HG02943 (cell line): ENCODE measurements around the gene ARHGAP28.

Source experiments
- ATAC-seq: cut with Tn5 transposase; IDR thresholded peaks from one replicate; pipeline ENCODE4 v1.9.1; 2021; ENCODE audit warnings: mild to moderate bottlenecking, low read depth, moderate library complexity; ENCODE audit not compliant: unreplicated experiment

The ARHGAP28 gene

DNA sequence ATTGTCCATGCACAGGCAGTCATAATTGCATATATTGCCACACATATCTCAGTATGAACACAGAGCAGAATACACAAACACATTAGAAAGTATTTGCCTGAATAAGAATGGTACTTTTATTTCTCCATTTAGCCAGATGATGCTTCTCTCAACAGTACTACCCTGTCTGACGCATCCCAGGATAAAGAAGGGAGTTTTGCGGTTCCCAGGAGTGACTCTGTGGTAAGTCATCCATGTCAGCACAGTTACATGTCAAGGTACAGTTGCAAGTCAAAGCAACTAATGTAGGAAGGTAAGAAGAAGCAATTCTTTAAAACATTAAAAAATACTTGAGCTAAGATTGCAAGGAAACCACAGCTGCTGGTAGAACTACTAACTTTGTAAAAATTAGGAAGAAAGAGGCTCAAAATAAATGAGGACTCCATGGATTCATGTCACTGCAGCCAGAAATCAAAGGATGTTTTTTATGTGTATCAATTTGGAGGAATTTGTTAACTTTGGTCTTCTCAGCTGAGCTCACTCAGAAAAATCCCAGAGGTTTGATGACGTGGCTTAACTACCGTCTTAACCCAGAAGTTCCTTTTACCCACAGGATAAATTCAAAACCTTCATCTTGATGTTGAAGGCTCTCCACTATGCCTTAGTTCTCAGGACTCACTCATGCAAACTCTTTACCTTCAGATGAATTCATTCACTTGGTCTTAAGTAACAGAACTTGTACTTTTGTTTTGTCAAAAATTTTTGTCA, 130.3 kb downstream of the ARHGAP28 start:
- no peak for ATAC-seq

DNA sequence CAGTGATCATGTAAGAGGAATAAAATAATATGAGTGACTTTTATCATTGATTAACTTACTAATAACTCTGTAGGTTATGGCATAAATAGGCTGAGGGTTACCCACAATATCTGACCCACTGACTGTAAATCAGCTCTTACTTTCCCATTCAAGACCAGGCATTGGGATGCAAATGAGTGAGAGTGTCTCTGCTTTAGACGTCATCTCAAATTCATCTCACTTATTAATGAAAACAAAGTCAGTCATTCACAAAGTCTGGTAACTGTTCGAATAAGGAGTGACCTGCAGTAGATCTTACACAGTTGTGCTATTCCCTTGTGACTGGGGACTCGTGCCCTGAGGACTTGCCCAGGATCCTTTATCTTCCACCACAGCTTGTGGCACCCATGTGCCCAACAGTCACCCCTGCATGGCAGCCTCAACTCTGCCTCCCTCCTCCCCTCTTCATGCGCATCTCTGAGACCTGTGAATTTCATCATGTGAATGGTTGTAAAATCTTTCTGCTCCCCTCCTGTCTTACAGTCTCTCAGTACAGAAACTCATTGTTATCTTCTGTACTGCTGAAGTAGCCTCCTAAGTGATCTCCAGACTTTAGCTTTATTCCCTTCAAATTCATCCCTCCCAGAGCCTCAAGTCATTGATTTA, 131.4 kb downstream of the ARHGAP28 start:
- no peak for ATAC-seq

DNA sequence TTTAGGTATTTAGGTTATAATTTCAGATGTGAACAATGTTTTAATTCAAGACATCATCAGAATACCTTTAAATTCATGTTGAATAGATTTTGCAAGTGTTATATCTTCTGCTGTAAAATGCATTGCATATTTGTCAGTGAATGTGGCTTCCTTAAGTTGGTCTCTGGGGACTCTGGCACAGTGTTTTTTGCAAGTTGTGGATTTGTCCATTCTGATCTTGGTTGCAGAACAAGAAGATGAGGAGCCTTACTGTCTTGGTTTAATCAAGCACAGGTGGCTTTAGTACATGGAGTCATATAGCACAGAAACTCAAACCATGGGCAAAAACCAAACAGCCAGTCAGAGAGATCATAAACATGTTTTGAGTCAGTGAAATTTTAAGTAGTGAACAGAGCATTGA, 135.7 kb downstream of the ARHGAP28 start:
- no peak for ATAC-seq

DNA sequence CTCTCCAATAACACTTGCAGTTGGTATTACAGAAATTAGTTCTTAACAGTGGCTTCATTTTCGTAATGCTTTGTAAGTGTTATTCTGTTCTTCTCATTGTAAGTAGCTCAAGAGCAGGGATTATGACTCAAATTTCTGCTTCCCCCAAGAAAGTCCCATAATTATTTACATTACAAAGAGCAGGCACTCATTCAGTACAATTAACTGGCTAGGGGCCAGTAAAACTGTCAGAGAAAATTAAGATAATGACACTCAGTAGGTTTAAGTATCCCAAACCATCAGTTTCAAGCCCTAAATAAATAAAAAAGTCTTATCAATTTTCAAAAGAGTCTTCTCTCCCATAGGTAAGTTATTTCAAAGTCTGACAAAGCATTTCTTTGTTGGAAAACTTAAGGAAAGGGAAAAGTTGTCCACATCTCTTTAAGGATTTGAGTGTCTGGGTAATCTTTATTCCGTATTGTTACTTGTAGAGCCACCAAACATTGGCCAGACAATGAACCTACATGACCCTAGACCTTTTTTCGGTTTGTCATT, 137.1 kb downstream of the ARHGAP28 start:
- ATAC-seq, result no peak

DNA sequence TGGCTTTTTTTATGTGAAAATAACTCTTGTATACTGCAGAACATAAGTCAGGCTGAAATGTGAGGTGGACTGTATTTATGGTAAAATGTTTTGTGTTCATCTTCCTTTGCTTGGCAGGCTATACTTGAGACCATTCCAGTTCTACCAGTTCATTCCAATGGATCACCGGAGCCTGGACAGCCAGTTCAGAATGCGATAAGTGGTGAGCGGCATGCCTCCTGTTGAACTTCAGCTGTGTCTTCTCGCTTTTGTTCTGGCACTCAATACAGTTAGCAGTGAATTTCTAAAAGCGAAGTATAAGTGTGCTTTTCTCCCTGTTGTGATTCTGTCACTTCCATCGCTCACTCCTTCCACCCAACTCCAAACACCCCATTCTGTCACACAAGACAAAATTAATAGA, 138.5 kb downstream of the ARHGAP28 start:
- ATAC-seq, result no peak

DNA sequence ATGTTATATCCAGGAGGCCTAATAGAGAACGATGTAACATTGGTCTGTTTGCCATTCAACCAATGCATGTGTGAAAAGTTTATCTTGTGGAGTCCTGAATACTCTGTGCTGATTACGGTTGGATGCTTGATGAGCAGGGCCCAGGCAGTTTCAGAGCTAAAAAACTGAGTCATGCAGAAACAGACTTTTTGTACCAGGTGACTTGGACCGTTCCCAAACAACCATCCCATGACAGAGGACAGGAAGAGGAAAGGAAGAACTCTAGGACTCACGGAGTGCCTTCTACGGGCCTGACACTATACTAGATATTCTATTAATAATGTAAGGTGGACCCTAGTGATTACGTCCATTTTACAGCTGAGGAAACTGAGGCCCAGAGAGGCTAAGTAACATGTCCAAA, 142.1 kb downstream of the ARHGAP28 start:
- ATAC-seq, result no peak

DNA sequence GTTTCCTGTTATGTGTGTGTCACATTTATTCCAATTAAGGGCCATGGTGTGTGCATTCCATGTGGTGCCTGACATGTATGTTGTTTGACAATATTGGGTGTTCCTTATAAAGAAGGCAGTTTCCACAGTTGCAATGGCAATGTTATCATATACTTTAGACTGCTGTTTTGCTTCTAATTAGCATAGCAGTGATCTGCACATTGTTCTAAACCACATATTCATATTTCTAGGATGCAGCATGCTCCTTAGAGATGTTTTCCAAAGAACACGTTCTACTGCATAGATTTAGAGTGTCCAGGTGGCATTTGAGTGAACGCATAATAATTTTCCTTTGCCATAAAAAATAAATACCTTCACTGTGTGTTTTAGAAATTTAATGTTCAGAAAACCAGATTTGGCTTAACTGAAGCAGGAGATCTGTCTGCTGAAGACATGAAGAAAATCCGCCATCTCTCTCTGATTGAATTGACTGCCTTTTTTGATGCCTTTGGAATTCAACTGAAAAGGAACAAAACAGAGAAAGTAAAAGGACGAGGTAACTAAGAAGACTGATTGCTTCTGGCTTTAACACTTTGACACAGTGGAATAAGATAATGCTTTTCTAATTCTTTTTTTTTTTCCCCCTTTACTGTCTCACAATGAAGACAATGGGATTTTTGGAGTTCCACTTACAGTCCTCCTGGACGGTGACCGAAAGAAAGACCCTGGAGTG, 143.7 kb downstream of the ARHGAP28 start:
- no peak for ATAC-seq

- no peak for ATAC-seq
Measured at GRCh38 chr18:6874315-6874714, 144.8 kb downstream of the ARHGAP28 start.

GRCh38 chr18:6875749-6876148, 146.2 kb downstream of the ARHGAP28 start:
- no peak for ATAC-seq

GRCh38 chr18:6876641-6877041, 147.1 kb downstream of the ARHGAP28 start:
- no peak for ATAC-seq

- no peak for ATAC-seq
Measured at GRCh38 chr18:6877288-6877687, 147.8 kb downstream of the ARHGAP28 start.

- no peak for ATAC-seq
Measured at GRCh38 chr18:6878556-6879297, 149.2 kb downstream of the ARHGAP28 start.

DNA sequence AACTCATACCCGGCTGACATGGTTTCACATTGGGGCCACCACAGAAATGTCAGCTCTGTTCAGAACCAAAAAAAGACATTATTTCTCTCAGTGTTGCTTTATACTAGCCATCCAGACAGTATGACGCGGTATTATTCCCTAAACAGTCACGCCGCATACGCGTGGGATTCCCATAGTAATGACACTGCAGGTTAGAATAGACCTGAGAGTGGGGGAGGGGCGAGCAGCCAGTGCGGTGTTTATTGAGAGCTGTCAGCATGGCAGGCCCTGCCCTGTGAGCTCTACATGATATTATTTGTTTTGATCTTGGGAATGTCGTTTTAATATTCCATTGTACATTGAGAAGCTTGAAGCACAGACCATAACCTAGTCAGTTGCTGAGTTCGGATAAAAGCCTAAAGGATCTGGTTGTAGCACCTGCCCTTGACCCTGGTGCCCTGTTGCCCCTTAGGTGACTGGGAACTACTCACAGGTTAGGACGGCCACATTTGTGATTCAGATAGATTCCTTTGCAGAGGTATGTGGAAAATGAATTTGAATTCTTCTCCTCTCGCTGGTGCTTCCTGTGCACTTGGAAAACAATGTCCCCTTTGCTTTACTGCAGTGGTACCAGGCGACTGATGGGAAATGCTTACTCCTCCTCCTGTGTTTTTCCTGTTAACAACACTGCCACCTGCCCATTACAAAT, 150.1 kb downstream of the ARHGAP28 start:
- no peak for ATAC-seq

DNA sequence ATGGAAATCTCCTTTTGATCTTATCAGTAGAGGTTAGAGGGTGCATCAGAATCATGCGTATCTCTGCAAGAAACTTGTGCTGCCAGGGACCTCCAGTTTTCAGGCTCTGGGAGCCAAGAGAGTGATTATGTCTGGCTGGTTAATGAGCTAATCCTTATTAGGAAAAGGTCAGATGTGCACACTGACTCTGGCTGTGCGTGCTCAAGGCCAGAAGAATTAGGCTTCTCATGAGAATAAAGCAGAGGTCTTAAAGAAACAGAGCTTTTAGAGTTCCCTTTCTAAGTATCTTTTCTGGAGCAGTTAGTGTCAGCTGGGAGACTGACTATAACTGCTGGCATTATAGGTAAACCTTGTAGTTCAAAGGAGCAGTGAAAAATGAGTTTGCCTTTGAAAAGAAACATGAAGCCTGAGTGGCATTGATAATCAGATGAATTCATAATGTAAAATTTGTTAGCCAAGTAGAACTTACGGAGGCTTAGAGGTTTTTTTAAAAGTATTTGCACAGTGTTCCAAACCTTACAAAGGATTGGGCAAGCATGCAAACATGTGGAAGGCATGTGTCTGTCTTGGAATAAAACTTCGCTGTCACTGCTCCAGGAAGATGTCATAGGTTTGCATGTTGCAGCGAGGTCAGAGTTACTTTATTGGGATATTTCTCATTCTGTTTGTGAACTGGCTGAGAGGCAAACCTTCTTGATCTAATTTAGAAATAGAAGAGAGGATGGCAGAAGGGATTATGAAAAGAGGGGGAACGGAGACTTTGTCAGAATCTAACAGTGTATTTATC, 151.7 kb downstream of the ARHGAP28 start:
- no peak for ATAC-seq

GRCh38 chr18:6882401-6882800, 152.9 kb downstream of the ARHGAP28 start:
- ATAC-seq, result no peak

GRCh38 chr18:6885006-6885481, 155.5 kb downstream of the ARHGAP28 start:
- no peak for ATAC-seq

DNA sequence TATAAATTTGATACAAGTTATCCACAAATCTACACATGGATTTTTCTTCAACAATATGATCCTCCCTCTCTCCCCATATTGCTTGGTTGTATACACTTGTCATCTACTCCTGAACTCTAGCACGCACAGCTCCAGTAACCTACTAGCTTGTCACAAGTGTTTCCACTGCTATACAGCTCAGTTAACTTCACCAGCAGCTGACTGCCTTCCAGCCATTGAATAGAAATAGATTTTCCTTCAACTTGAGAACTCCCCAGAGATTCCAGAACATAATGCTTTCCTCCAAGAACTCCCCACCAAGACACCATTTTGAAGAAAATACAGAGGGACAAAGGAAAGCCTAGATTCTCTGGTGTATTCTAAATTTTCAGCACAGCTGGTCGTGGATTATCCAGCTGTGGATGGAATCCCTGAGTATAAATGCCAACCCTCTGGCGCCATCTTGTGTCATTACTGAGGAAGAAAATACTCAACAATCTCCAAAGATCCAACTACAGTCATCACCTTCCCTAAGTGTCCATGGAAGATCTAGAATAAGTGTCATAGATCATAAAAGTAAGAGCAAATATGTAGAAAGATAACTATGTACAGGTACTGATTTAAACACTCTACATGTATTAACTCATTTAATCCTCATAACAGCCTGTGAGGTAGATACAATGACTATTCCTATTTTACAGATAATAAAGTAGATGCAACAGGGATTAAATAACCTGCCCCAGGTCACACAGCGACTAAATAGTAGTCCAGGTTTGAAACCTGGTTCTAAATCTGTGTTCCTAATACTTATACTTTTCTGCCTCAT, 156.7 kb downstream of the ARHGAP28 start:
- ATAC-seq, result no peak

DNA sequence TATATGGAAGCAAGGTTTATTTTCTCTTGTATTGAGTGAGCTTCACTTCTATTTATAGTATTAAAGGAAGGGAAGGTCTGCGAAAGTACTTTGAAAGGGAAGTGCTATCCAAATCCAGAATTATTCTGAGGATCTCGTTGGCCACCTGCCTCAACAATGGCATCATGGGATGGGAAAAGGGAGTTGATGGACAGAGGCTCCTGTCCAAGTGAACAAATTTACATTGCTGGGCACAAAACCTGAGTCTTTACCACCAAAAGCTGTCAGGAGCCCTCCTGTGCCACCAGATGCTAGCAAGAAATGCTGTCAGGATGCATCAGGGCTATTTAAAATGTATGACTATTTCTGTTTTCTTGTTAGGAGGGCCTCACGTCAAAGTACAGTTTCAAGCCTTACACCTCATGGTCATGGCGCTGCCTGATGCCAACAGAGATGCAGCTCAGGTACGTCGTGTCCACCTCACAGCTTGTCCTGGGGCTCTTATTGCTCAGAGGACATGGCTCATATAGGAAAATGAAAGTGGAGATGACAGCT, 157.3 kb downstream of the ARHGAP28 start:
- ATAC-seq, result no peak
